Muscle of leg (tissue), 11 donors: Measurements from ENCODE around the gene POTEH. TPM values are rescaled to one million over a fixed set of nuclear protein-coding genes. Genes with fewer than 3 reads are reported as not detected.
"Not testable (repeated sequence)": the region's sequence is repeated elsewhere in the genome, so short reads cannot be mapped to it uniquely, and the experiment has no call there.

Experiments
- DNase-seq: peaks from one replicate; pipeline ENCODE4 v3.0.0; 2013
- H3K27ac ChIP-seq: one replicate; pipeline ENCODE4 v1.5.1; 2013; ENCODE audit warnings: mild to moderate bottlenecking, low read length, control low read depth
- H3K27me3 ChIP-seq: one replicate; pipeline ENCODE4 v1.6.1; 2013; ENCODE audit warnings: low read length; ENCODE audit not compliant: control insufficient read depth, insufficient read depth
- H3K36me3 ChIP-seq: one replicate; pipeline ENCODE4 v1.6.1; 2013; ENCODE audit warnings: low read length; ENCODE audit not compliant: control insufficient read depth, insufficient read depth
- H3K4me1 ChIP-seq: one replicate; pipeline ENCODE4 v1.6.1; 2013; ENCODE audit warnings: low read length; ENCODE audit not compliant: control insufficient read depth, insufficient read depth
- H3K4me3 ChIP-seq: one replicate; pipeline ENCODE4 v1.5.1; 2013; ENCODE audit warnings: low read length, control low read depth
- H3K9me3 ChIP-seq: replicated peaks from 2 replicates; pipeline ENCODE4 v1.6.1; 2013; ENCODE audit warnings: low read depth, low read length; ENCODE audit not compliant: control insufficient read depth
- WGBS: methylation state at CpG from one replicate; pipeline ENCODE4 v1.1.5; 2013; ENCODE audit warnings: missing lambda C conversion rate; ENCODE audit not compliant: insufficient coverage; 5-methylcytosine and 5-hydroxymethylcytosine counted together
- polyA plus RNA-seq, 8 donors: library from polyadenylated mRNA; unstranded; fragments of 120-200 nt; gene quantifications; one replicate each; pipeline versions ENCODE4 v1.2.1 to v1.2.3, GENCODE V29; 2013; ENCODE audit warnings: inconsistent platforms in 1 of 8, low replicate concordance in 1 of 8; ENCODE audit not compliant: insufficient read length in 8 of 8, insufficient read depth in 1 of 8
- total RNA-seq: library from RNA; stranded (reverse); fragments of 120-200 nt; gene quantifications from one replicate; pipeline ENCODE4 v1.2.4, GENCODE V29; 2013

Gene POTEH
- total and polyA plus RNA-seq, 9 donors = 0.74 TPM; not detected in 8

GRCh38 chr22:15684695-15685094 is 5.1 kb upstream of the POTEH start:
- not testable (repeated sequence) for DNase-seq, H3K4me1 ChIP-seq, H3K4me3 ChIP-seq, H3K27me3 ChIP-seq, H3K36me3 ChIP-seq, H3K9me3 ChIP-seq, H3K27ac ChIP-seq
- no CpG with 5 or more reads among the region's 6 CpGs for WGBS

GRCh38 chr22:15685641-15686040 is 4.2 kb upstream of the POTEH start:
- H3K27me3 ChIP-seq, DNase-seq, H3K36me3 ChIP-seq, H3K4me1 ChIP-seq, H3K4me3 ChIP-seq, H3K9me3 ChIP-seq, H3K27ac ChIP-seq: not testable (repeated sequence)
- no CpG with 5 or more reads among the region's 4 CpGs for WGBS

GRCh38 chr22:15687086-15687485 is 2.7 kb upstream of the POTEH start:
- H3K36me3 ChIP-seq, H3K27me3 ChIP-seq, DNase-seq, H3K27ac ChIP-seq, H3K4me3 ChIP-seq, H3K4me1 ChIP-seq, H3K9me3 ChIP-seq: not testable (repeated sequence)
- no CpG with 5 or more reads among the region's 3 CpGs for WGBS

- not testable (repeated sequence) for H3K27ac ChIP-seq, H3K4me3 ChIP-seq, H3K9me3 ChIP-seq, DNase-seq, H3K36me3 ChIP-seq, H3K27me3 ChIP-seq, H3K4me1 ChIP-seq
- WGBS = no CpG with 5 or more reads among the region's 4 CpGs
Measured at GRCh38 chr22:15687676-15688075, 2.1 kb upstream of the POTEH start.

- H3K36me3 ChIP-seq, H3K9me3 ChIP-seq, H3K4me1 ChIP-seq, H3K27ac ChIP-seq, DNase-seq, H3K4me3 ChIP-seq, H3K27me3 ChIP-seq: not testable (repeated sequence)
- WGBS = 100% methylated on average over 1 of the region's 2 CpGs
Measured at GRCh38 chr22:15688090-15688489, 1.7 kb upstream of the POTEH start.

GRCh38 chr22:15689012-15689748 is 646 bp upstream of the POTEH start:
- H3K4me1 ChIP-seq, H3K9me3 ChIP-seq, H3K36me3 ChIP-seq, H3K27me3 ChIP-seq, DNase-seq, H3K4me3 ChIP-seq, H3K27ac ChIP-seq: not testable (repeated sequence)
- 79% methylated on average over 30 of the region's 77 CpGs for WGBS

- WGBS = 93% methylated on average over 2 of the region's 4 CpGs
- not testable (repeated sequence) for H3K4me3 ChIP-seq
Measured at GRCh38 chr22:15713600-15713999, 23.8 kb downstream of the POTEH start.

GRCh38 chr22:15714125-15714524 is 24.3 kb downstream of the POTEH start:
- not testable (repeated sequence) for H3K9me3 ChIP-seq, H3K27ac ChIP-seq, H3K4me3 ChIP-seq, H3K27me3 ChIP-seq, DNase-seq, H3K36me3 ChIP-seq, H3K4me1 ChIP-seq
- no CpG with 5 or more reads among the region's 2 CpGs for WGBS

More at GRCh38 chr22:15713600-15713999, 23.8 kb downstream of the POTEH start:
- H3K9me3 ChIP-seq, H3K27ac ChIP-seq, DNase-seq, H3K27me3 ChIP-seq, H3K36me3 ChIP-seq, H3K4me1 ChIP-seq: not testable (repeated sequence)

- H3K36me3 ChIP-seq, DNase-seq, H3K4me1 ChIP-seq, H3K27ac ChIP-seq, H3K4me3 ChIP-seq, H3K9me3 ChIP-seq, H3K27me3 ChIP-seq: not testable (repeated sequence)
- no CpG with 5 or more reads among the region's 18 CpGs for WGBS
Measured at GRCh38 chr22:15721884-15722283, 32.1 kb downstream of the POTEH start.

- H3K4me3 ChIP-seq, H3K36me3 ChIP-seq, DNase-seq, H3K27me3 ChIP-seq, H3K27ac ChIP-seq, H3K4me1 ChIP-seq, H3K9me3 ChIP-seq: not testable (repeated sequence)
- 60% methylated on average over 4 of the region's 19 CpGs for WGBS
Measured at GRCh38 chr22:15729209-15729917, 39.5 kb downstream of the POTEH start.
